ENCODE data around the gene NPY. TPM values are rescaled to one million over a fixed set of nuclear protein-coding genes. Genes with fewer than 3 reads are reported as not detected.

The NPY gene
- polyA plus RNA-seq, 3 donors = 0.35 to 1.1 (median 0.47) TPM

GRCh38 chr7:24304494-24305095, 20.6 kb downstream of the NPY start:
- no peak for DNase-seq (ENCODE audit: extremely low read depth in 1 of 11, low read depth in 9 of 11, low spot score in 4 of 11)

GRCh38 chr7:24307326-24307725, 23.3 kb downstream of the NPY start:
- no peak for DNase-seq (ENCODE audit: extremely low read depth in 1 of 11, low read depth in 9 of 11, low spot score in 4 of 11)

- DNase-seq (ENCODE audit: extremely low read depth in 1 of 11, low read depth in 9 of 11, low spot score in 4 of 11) = no peak
Observed at GRCh38 chr7:24312588-24312987, 28.6 kb downstream of the NPY start.

- DNase-seq (ENCODE audit: extremely low read depth in 1 of 11, low read depth in 9 of 11, low spot score in 4 of 11) = no peak
Observed at GRCh38 chr7:24313777-24314176, 29.8 kb downstream of the NPY start.

GRCh38 chr7:24316340-24316739, 32.4 kb downstream of the NPY start:
- no peak for DNase-seq (ENCODE audit: extremely low read depth in 1 of 11, low read depth in 9 of 11, low spot score in 4 of 11)

DNA sequence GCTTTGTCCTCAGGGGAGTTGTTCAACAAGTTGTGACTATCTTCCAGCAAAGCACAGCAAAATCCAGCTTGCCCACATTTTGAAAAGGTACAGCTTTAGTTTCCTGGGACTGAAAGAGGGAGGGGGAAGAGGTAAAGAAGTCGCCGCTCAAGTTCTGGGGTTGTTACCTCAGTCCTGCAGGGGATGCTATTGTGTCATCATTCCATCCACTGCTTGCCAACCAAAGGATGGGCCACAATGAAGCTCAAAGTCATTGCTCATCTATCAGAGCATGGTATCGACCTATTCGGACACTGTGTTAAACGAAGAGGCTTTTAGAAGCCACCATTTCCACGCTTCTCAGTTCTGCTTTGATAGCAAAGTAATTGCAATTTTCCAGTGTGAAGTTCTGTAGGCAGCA, 34.3 kb downstream of the NPY start:
- DNase-seq (ENCODE audit: extremely low read depth in 1 of 11, low read depth in 9 of 11, low spot score in 4 of 11) = no peak

DNA sequence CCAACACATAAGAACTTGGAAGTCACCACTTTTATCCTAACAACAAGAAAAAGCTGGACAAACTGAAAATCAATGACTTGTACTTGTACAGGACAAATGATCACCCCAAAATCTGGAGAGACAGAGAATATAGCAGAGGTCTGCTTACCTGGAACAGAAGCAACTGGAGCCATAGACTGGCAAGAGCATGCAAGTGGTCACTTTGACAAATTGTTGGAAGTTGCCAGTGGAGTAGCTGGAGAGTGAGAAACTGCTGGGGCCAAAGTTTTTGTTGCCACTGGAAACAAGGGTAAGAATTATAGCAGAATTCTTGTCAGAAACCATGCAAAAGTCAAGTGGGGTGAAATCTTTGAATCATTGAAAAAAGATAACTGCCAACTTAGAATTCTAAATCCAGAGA, 35.2 kb downstream of the NPY start:
- DNase-seq (ENCODE audit: extremely low read depth in 1 of 11, low read depth in 9 of 11, low spot score in 4 of 11) = no peak

DNA sequence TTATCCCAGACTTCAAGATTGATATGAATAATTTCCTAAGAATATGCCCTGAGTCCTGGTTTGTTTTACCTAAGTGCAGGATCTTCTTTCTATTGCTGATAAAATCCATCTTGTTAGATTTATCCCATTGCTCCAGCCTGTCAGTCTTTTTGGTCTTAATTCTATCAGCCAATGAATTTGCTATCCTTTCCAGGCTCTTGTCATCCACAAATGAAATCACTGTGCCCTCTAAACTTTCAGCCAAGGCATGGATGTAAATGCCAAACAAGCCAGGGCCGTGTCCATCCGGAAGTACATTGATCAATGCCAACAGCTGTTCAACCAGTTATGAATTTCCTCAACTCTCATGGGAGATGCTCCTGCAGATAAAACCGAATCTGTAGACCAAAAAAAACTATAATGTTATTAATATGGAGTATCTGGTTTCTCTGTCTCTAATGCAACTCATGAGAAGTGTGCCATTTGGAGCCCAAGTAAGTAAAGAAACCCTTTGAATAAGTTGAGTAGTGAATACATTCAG, 40.0 kb downstream of the NPY start:
- DNase-seq (ENCODE audit: extremely low read depth in 1 of 11, low read depth in 9 of 11, low spot score in 4 of 11) = no peak

- no peak for DNase-seq (ENCODE audit: extremely low read depth in 1 of 11, low read depth in 9 of 11, low spot score in 4 of 11)
Observed at GRCh38 chr7:24325708-24326107, 41.7 kb downstream of the NPY start.

- no peak for DNase-seq (ENCODE audit: extremely low read depth in 1 of 11, low read depth in 9 of 11, low spot score in 4 of 11)
Observed at GRCh38 chr7:24328050-24328449, 44.1 kb downstream of the NPY start.

DNA sequence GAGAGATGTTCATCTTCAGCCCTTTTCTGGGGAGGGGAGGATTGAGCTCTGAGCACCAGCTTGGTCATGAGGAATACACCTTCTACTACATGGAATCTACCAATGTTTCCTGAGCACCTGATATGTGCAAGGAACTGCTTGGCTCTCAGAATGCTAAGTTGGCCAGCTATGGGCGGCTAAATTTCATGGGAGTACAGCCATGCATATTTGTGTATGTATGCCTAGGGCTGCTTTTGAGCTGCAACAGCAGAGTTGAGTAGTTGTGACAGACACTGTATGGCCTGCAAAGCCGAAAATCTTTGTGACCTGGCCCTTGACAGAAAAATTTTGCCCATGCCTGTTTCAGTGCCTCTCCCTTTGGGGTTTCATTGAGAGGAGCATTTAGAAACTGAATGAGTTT, 44.9 kb downstream of the NPY start:
- no peak for DNase-seq (ENCODE audit: extremely low read depth in 1 of 11, low read depth in 9 of 11, low spot score in 4 of 11)

DNA sequence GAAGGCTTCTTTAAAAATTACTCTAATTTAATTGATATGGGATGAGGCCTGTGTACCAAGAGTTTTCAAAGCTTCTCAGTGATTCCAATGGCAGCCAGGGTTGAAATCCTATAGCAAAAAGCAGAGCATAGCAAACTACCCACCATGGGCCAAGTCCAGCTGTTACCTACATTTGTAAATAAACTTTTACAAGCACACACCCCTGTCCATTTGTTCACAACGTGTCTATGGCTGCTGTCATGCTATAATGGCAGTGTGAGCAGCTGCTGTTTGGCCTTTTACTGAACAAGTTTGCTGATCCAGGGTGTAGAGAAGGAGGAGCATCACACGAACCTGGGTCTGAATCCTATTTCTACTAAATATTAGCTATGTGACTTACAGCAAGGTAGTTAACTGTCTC, 50.0 kb downstream of the NPY start:
- no peak for DNase-seq (ENCODE audit: extremely low read depth in 1 of 11, low read depth in 9 of 11, low spot score in 4 of 11)

GRCh38 chr7:24334627-24335026, 50.6 kb downstream of the NPY start:
- DNase-seq (ENCODE audit: extremely low read depth in 1 of 11, low read depth in 9 of 11, low spot score in 4 of 11) = no peak

GRCh38 chr7:24336461-24336860, 52.5 kb downstream of the NPY start:
- peak in 6 of 11 donors; percentile 4 to 16 (median 7) for DNase-seq (ENCODE audit: extremely low read depth in 1 of 11, low read depth in 9 of 11, low spot score in 4 of 11)

- no peak for DNase-seq (ENCODE audit: extremely low read depth in 1 of 11, low read depth in 9 of 11, low spot score in 4 of 11)
Observed at GRCh38 chr7:24337180-24337579, 53.2 kb downstream of the NPY start.

DNA sequence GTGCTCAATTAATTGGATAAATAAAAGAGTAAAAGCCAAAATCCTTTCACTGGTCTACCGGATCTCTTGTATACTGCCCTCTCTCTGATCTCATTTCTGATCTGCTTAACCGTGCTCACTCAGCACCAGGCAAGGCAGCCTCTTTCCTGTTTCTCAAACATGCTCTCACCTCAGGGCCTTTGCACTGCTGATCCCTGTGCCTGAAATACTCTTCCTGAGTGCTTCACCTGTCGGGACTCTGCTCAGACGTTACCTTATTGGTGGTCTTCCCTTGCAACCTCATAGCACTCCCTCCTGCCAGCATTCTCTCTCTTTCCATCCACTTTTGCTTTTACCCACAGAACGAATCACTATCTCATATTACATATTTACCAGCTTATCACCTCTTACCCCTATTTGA, 55.6 kb downstream of the NPY start:
- DNase-seq (ENCODE audit: extremely low read depth in 1 of 11, low read depth in 9 of 11, low spot score in 4 of 11) = no peak

GRCh38 chr7:24340727-24341126, 56.7 kb downstream of the NPY start:
- no peak for DNase-seq (ENCODE audit: extremely low read depth in 1 of 11, low read depth in 9 of 11, low spot score in 4 of 11)

Measured in renal cortex interstitium (tissue), 11 donors.